Measurements from ENCODE around the gene EYA3. TPM values are rescaled to one million over a fixed set of nuclear protein-coding genes. Genes with fewer than 3 reads are reported as not detected.

Gene EYA3
- total and polyA plus RNA-seq, 2 of the 8 experiments (the other 6 are each of a cell fraction or from before 2014, with no cell fraction given), result 15.0 to 33.9 TPM

DNA sequence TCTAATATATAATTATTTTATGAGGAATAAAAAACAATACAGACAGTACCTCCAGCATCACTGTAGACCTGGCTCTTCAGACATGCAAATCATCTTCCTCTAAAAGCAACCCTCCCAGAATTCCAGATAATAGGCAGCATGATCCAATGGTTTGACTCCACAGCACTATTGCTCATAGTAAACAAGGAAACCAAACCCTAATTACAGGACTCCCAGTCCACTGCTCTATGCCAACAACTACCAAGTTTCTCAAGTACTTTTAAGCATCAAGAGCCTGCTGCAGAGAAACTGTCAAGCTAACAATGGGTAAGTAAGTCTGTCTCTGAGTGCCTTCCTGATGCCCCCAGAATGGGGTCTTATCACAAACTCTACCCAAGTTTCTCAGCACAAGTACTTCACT is 57.2 kb downstream of the EYA3 start:
- no peaks in the 10 kb centered on the region for H3K27me3 ChIP-seq (replicated peaks in 1 of 4; ENCODE audit: control insufficient read depth in 3 of 4, extremely low read depth in 1 of 4, insufficient read depth in 3 of 4, low read length in 3 of 4)

More for the DNA sequence above, 57.2 kb downstream of the EYA3 start:
- peaks cover 0 to 2% of the 10 kb centered on the region in 2 experiments for H4K20me1 ChIP-seq (replicated peaks in 1 of 2; ENCODE audit: control insufficient read depth in 1 of 2, insufficient read depth in 2 of 2, low read length in 2 of 2)
- H2BK5ac ChIP-seq (ENCODE audit: low read depth, low read length), result no peak overlapping the region
- H3K4me3 ChIP-seq (ENCODE audit: extremely low read depth in 1 of 4, insufficient read depth in 2 of 4, low read depth in 3 of 4, low read length in 4 of 4), result no peak overlapping the region
- no peaks in the 10 kb centered on the region for H3K23me2 ChIP-seq (ENCODE audit: low read depth, low read length)
- H3K4me1 ChIP-seq (replicated peaks in 1 of 4; ENCODE audit: control insufficient read depth in 3 of 4, insufficient read depth in 4 of 4, low read length in 3 of 4), result no peaks in the 10 kb centered on the region
- DNase-seq (ENCODE audit: low read depth in 1 of 2, low spot score in 2 of 2) (no peak), FAIRE-seq (no peak)
- no peak overlapping the region for H3K9ac ChIP-seq (replicated peaks in 1 of 4; ENCODE audit: extremely low read depth in 1 of 4, low read depth in 3 of 4, low read length in 3 of 4)
- H3K36me3 ChIP-seq (ENCODE audit: control insufficient read depth in 2 of 4, insufficient read depth in 4 of 4, low read length in 3 of 4), result peaks cover 0 to 5% (median 0%) of the 10 kb centered on the region in 4 experiments; a peak in 3 of 8 replicates
- POLR2A ChIA-PET (ENCODE audit: partially characterized antibody), result no interaction called here
- no peak overlapping the region for H2AK5ac ChIP-seq (ENCODE audit: low read depth, low read length)
- H3K14ac ChIP-seq (ENCODE audit: insufficient read length), result no peak overlapping the region
- H3K18ac ChIP-seq (ENCODE audit: extremely low read depth, low read length), result no peak overlapping the region
- no peak overlapping the region for H2BK20ac ChIP-seq (ENCODE audit: low read length)
- no peak overlapping the region for H3K23ac ChIP-seq (ENCODE audit: insufficient read length)
- H3K27ac ChIP-seq (ENCODE audit: low read depth, low read length), result no peak overlapping the region
- no peaks in the 10 kb centered on the region for H3K79me1 ChIP-seq (ENCODE audit: low read depth, low read length)
- H3K4me2 ChIP-seq (ENCODE audit: insufficient read depth in 1 of 2, low read depth in 2 of 2, low read length in 2 of 2), result no peak overlapping the region
- H2BK12ac ChIP-seq (ENCODE audit: low read depth, low read length), result no peak overlapping the region
- no peaks in the 10 kb centered on the region for H3K79me2 ChIP-seq (ENCODE audit: control insufficient read depth in 1 of 2, insufficient read depth in 2 of 2, low read length in 2 of 2)
- no peaks in the 10 kb centered on the region for H3K9me3 ChIP-seq (ENCODE audit: insufficient read depth in 2 of 2, low read depth in 1 of 2, low read length in 1 of 2)
- no peak overlapping the region for H4K8ac ChIP-seq (ENCODE audit: extremely low read depth, insufficient read depth, low read length)
- H3K56ac ChIP-seq (replicated peaks; ENCODE audit: insufficient read length, low read depth, low read length), result no peak overlapping the region
- CTCF ChIA-PET (ENCODE audit: partially characterized antibody), result no interaction called here
- H4K91ac ChIP-seq (replicated peaks; ENCODE audit: insufficient read length, low read length), result no peak overlapping the region
- H2BK15ac ChIP-seq (ENCODE audit: low read length), result no peak overlapping the region
- TF ChIP-seq ZNF274 (IDR thresholded peaks at IDR 0.05; ENCODE audit: borderline replicate concordance, extremely low read depth, low read length) (no peak), RBBP5 (IDR thresholded peaks at IDR 0.05; ENCODE audit: borderline replicate concordance, low read depth, low read length) (no peak), USF2 (IDR thresholded peaks at IDR 0.05; ENCODE audit: low read length) (no peak), JUN (IDR thresholded peaks at IDR 0.05; ENCODE audit: low read depth, low read length) (no peak), RAD21 (IDR thresholded peaks at IDR 0.05 in 1 of 2, conservative IDR thresholded peaks at IDR 0.05 in 1 of 2; ENCODE audit: low read depth in 2 of 2, low read length in 2 of 2) (no peak), CBX8 (IDR thresholded peaks at IDR 0.05; ENCODE audit: borderline replicate concordance, low read depth, low read length) (no peak), NRF1 (IDR thresholded peaks at IDR 0.05; ENCODE audit: low read depth, low read length) (no peak), SP4 (IDR thresholded peaks at IDR 0.05; ENCODE audit: low read length) (no peak), TCF12 (IDR thresholded peaks at IDR 0.05; ENCODE audit: low read depth, low read length) (no peak), RXRA (IDR thresholded peaks at IDR 0.05; ENCODE audit: insufficient read depth, low read depth, low read length) (no peak)
- TF ChIP-seq, protein P1, sequence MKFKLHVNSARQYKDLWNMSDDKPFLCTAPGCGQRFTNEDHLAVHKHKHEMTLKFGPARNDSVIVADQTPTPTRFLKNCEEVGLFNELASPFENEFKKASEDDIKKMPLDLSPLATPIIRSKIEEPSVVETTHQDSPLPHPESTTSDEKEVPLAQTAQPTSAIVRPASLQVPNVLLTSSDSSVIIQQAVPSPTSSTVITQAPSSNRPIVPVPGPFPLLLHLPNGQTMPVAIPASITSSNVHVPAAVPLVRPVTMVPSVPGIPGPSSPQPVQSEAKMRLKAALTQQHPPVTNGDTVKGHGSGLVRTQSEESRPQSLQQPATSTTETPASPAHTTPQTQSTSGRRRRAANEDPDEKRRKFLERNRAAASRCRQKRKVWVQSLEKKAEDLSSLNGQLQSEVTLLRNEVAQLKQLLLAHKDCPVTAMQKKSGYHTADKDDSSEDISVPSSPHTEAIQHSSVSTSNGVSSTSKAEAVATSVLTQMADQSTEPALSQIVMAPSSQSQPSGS (IDR thresholded peaks at IDR 0.05; ENCODE audit: low read length), result no peak
- no peak overlapping the region for H3K4ac ChIP-seq (replicated peaks; ENCODE audit: insufficient read length, low read depth, low read length)
- no peak overlapping the region for H2AFZ ChIP-seq (ENCODE audit: low read length)
- H4K5ac ChIP-seq (ENCODE audit: insufficient read length, low read depth, low read length), result no peak overlapping the region
- no peak overlapping the region for H2BK120ac ChIP-seq (replicated peaks; ENCODE audit: low read depth, low read length)

All from H1 (cell line).